ENCODE results near the gene ZPR1.
A peak's percentile ranks its signal among the peaks of the same experiment; 100 is the strongest.

The ZPR1 gene

GRCh38 chr11:116796548-116796947, 8.7 kb upstream of the ZPR1 start:
- no peak for DNase-seq
- intact Hi-C loops (cut with DNase I): no loop called here

- no peak for DNase-seq
- intact Hi-C loops (cut with DNase I): loop anchor here (5.0 kb wide), 2 partner anchors 42 to 432 kb away; partner anchors contain the start of gene APOA1
Observed at GRCh38 chr11:116794851-116795250, 7.0 kb upstream of the ZPR1 start.

- no peak for DNase-seq
- intact Hi-C loops (cut with DNase I): loop anchor here (5.0 kb wide), 2 partner anchors 44 to 434 kb away; partner anchors contain the start of gene APOA1
Observed at GRCh38 chr11:116793772-116794097, 5.9 kb upstream of the ZPR1 start.

GRCh38 chr11:116792869-116793771, 5.3 kb upstream of the ZPR1 start:
- intact Hi-C loops (cut with DNase I): loop anchor here (5.0 kb wide), 2 partner anchors 44 to 434 kb away; partner anchors contain the start of gene APOA1
- DNase-seq: no peak

GRCh38 chr11:116792144-116792868, 4.5 kb upstream of the ZPR1 start:
- intact Hi-C loops (cut with DNase I): loop anchor here (5.0 kb wide), 2 partner anchors 45 to 435 kb away; partner anchors contain the start of gene APOA1
- DNase-seq: no peak

- intact Hi-C loops (cut with DNase I): loop anchor here (1.0 to 5.0 kb wide), 3 partner anchors 46 to 436 kb away; partner anchors contain the start of gene APOA1
- no peak for DNase-seq
Observed at GRCh38 chr11:116791813-116792143, 4.0 kb upstream of the ZPR1 start, which contains the start of gene APOA5. Gene APOA5, minus strand, starts transcription at chr11:116791879. Its CDS starts 19 bp downstream, at chr11:116791860.

DNA sequence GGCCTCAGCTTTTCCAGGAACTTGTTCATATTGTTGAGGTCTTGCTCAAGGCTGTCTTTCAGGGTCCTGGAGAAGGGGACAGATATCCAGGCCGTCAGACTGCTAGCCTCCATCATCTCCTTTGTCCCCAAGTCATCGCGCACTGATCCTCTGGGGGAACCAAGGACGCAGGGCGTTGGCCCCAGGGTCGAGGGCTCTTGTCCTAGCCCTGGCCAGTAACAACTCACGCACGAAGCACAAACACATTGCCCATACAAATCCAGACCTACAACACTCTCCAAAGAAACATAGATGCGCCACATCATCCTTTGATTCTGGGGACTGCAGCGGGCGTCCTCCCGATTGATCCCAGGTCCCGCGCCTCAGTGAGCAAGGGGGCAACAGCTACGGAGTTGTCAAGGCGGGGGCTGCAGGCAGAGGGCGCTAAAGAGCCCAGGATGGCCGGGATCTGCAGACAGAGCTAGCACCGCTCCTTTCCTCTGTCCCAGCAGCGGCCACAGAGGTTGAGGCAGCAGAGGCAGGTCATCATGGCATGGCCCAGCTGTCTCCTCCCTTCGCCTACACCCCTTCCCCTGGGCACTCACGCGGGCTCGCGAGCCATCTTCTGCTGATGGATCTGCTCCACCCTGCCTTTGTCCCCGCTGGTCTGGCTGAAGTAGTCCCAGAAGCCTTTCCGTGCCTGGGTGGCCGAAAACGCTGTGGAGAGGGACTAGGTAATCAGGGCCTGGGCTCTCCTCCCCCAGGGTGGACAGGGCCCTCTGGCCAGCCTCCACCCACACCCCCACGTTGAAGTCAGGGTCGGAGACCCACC, 3.4 kb upstream of the ZPR1 start:
- intact Hi-C loops (cut with DNase I): loop anchor here (1.0 to 5.0 kb wide), 3 partner anchors 46 to 436 kb away; partner anchors contain the start of gene APOA1
- peak; percentile 65 to 97 (median 88) for DNase-seq

DNA sequence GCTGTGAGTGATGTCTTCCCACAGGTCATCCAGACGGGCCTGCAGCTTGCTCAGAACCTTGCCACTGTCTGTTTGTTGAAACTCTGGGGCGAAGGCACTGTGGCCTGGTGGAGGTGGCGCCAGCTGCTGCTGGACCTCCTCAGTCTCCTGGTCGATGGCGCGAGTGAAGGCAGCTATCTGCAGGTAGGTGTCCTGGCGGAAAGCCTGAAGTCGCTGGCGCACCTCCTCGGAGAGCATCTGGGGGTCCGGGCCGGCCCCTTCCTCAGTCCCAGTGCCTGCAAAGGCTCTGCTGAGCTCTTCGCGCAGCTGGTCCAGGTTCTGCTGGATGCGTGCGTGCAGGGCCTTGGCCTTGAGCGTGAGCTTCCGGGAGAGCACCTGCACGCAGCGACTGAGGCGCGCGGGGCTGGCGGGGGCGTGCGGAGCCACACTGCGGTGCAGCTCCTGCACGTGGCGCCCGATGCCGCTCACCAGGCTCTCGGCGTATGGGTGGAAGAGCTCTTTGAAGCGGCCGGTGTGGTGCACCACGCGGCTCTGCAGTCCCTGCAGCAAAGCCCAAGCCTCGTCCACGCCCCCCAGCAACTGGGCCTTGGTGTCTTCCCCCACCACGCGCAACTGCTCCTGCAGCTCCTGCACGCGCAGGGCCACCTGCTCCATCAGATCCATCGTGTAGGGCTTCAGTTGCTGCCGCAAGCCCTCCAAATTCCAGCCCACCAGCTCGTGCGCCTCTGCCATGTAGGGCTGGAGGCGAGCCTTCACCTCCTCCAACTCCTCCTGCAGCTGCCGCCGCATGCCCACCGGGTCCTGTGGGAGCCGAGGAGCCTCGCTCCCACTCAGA, 2.6 kb upstream of the ZPR1 start:
- no peak for DNase-seq
- intact Hi-C loops (cut with DNase I): loop anchor here (1.0 to 5.0 kb wide), 3 partner anchors 47 to 437 kb away; partner anchors contain the start of gene APOA1

DNA sequence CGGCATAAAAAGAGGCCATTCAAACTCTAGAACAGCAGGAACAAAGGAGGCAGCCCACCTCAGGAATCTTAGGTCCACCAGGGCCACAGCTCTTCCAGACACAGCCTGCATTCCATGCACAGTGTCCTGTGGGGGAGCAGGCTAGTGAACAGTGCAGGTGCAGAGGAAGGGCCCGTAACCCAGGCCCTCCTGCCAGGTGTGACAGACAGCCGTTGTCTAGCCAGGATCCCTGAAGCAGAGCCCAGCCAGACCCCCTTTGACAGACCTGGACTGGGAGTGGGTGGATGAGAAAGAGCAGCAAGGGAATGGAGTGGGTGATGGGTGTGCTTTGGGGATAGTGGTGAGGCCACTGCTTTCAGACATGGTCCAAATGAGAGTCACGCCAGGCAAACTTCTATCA, 1.2 kb upstream of the ZPR1 start:
- no peak for DNase-seq
- intact Hi-C loops (cut with DNase I): no loop called here

- no peak for DNase-seq
- intact Hi-C loops (cut with DNase I): no loop called here
Observed at GRCh38 chr11:116788534-116788933, 711 bp upstream of the ZPR1 start.

GRCh38 chr11:116787436-116787785, 412 bp downstream of the ZPR1 start:
- intact Hi-C loops (cut with DNase I): no loop called here
- DNase-seq: no peak

DNA sequence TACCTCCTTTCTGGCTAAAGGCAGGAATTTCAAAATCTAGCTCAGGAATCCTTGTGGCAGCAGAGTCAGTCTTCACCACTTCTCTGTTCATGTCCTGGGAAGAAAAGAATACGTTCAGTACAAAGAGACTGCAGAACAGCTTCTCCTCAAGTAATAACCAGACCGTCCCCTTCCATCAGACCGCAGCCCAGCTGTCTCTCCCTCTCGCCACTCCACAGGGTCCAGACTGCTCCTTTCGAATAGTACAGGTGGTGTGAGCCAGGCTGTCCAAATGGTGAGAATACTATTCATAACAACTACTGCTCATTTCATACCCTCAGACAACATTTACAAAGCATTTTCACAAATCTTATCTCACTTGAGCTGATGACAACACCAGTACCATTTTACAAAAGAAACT, 857 bp downstream of the ZPR1 start:
- intact Hi-C loops (cut with DNase I): no loop called here
- no peak for DNase-seq

DNA sequence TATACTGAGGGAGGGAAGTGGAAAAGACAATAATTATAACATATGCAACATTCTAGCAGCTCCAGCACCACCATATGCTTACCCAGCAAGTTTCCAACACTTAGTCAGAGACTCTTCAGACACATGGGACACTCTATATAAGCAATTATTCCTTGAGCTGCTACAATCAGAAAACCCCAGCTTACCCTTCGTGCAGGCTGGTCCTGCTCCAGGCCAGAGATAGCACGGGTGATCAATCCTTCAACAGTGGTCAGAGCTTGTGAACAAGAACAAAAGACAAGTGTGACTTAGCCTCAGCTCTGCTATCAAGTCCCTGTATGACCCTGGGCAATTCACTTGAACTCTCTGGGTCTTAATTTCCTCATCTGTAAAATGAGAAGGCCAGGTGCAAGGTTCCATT, 1.5 kb downstream of the ZPR1 start:
- intact Hi-C loops (cut with DNase I): no loop called here
- no peak for DNase-seq

GRCh38 chr11:116782728-116783127, 5.1 kb downstream of the ZPR1 start:
- intact Hi-C loops (cut with DNase I): no loop called here
- no peak for DNase-seq

DNA sequence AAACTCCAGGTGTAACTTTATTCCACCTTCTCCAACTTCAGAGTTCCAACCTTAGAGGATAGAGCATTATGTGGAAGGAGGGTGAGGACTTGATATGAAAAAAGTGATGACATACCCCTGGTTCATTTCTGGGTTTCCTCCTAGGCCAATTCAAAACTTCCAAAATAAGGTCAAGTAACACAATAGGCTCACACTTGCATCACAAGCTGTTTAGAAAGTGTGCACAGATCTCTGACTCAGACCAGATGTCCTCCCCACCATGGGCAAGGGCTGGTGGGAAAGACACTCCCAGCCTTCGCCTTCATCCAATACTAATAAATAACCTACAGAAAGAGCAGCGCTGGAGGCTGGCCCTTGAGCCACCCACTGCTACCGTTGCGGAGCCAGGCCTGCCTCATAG, 9.3 kb downstream of the ZPR1 start:
- no peak for DNase-seq
- intact Hi-C loops (cut with DNase I): loop anchor here (10.0 kb wide), 1 partner anchor 456 kb away; the partner anchor contains the start of genes PCSK7 and RNF214

GRCh38 chr11:116777056-116777455, 10.8 kb downstream of the ZPR1 start:
- DNase-seq: no peak
- intact Hi-C loops (cut with DNase I): loop anchor here (10.0 kb wide), 1 partner anchor 458 kb away; the partner anchor contains the start of genes PCSK7 and RNF214

DNA sequence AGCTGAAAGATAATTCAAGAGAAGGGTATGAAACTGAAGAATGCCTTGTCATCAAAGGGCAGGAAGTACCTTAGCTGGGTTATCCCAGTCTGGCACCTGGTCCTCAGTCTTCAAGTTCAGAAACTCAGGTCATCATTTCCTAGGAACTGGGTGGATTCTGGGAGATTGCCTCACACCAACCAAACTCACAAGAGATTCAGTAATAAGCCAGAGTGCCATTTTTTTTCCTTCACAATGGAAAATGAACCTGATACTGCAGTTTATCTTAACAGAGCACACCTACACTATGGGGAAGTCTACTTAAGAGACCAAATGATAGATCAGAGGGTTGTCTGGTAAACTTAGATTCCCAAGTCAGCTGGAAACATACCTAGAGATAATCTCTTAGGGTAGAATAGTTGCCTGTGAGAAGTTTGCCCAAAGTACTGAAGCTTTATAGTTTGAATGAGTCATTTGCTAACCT, 11.3 kb downstream of the ZPR1 start:
- intact Hi-C loops (cut with DNase I): loop anchor here (10.0 kb wide), 1 partner anchor 458 kb away; the partner anchor contains the start of genes PCSK7 and RNF214
- DNase-seq: no peak

- no peak for DNase-seq
Observed at GRCh38 chr11:116775975-116776374, 11.8 kb downstream of the ZPR1 start.

GRCh38 chr11:116774661-116775060, 13.2 kb downstream of the ZPR1 start:
- DNase-seq: no peak
- intact Hi-C loops (cut with DNase I): loop anchor here (10.0 kb wide), 1 partner anchor 460 kb away; the partner anchor contains the start of genes PCSK7 and RNF214

More at GRCh38 chr11:116775975-116776374, 11.8 kb downstream of the ZPR1 start:
- intact Hi-C loops (cut with DNase I): loop anchor here (10.0 kb wide), 1 partner anchor 459 kb away; the partner anchor contains the start of genes PCSK7 and RNF214
